Measurements from ENCODE around the gene FTO.

Gene FTO

DNA sequence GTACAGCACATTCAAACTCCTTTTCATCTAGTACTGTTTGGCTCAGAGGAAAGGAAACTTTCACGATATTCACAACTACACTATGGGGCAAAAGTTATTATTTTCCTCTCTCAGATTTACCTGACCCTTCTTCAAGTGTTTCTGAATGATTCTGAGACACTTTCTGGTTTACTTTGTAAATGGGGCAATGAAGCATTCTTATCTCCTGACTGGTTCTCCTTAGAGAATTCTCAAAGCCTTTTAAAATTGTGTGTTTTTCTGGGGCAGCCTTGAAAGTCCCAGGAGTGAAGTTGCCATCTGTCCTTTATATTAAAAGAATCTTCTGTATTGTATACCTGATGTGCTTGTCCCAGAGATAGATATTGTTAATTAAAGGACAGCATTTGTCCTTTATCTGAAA lies 264.9 kb downstream of the FTO start:
- no peak overlapping the region for H3K14ac ChIP-seq (ENCODE audit: low read length)
- no peak overlapping the region for H3K23ac ChIP-seq (ENCODE audit: low read depth, low read length, poor library complexity)
- no peak overlapping the region for H2BK5ac ChIP-seq (ENCODE audit: low read length)
- no peak overlapping the region for H2AK5ac ChIP-seq (ENCODE audit: low read depth, low read length)
- no peak overlapping the region for H2BK15ac ChIP-seq (ENCODE audit: low read length)
- no peak overlapping the region for H3K27ac ChIP-seq (replicated peaks; ENCODE audit: low read length)
- H3K4ac ChIP-seq (ENCODE audit: low read length), result no peak overlapping the region
- H2BK12ac ChIP-seq (ENCODE audit: low read length), result no peak overlapping the region
- WGBS, 2 donors (ENCODE audit: extremely low coverage in 2 of 2, insufficient read length in 2 of 2, insufficient replicate concordance in 1 of 2), result no CpG with 5 or more reads among the region's 1 CpG
- H3K9me3 ChIP-seq (replicated peaks in 1 of 2; ENCODE audit: control insufficient read depth in 2 of 2, insufficient read depth in 1 of 2, low read depth in 1 of 2, low read length in 2 of 2), result no peaks in the 10 kb centered on the region
- no peaks in the 10 kb centered on the region for H3K27me3 ChIP-seq (ENCODE audit: control insufficient read depth in 3 of 3, insufficient read depth in 3 of 3, low read depth in 1 of 3, low read length in 3 of 3)
- H4K8ac ChIP-seq (ENCODE audit: low read depth, low read length), result no peak overlapping the region
- no peak overlapping the region for H3K9ac ChIP-seq (ENCODE audit: low read depth, low read length, poor library complexity)
- H2AFZ ChIP-seq (ENCODE audit: low read length), result no peak overlapping the region
- no peak overlapping the region for H3K4me3 ChIP-seq (ENCODE audit: low read length in 2 of 2)
- H3K4me2 ChIP-seq (ENCODE audit: insufficient read depth, low read length, poor library complexity, severe bottlenecking), result no peak overlapping the region
- no peak overlapping the region for H4K91ac ChIP-seq (ENCODE audit: low read depth, low read length, poor library complexity)
- no peaks in the 10 kb centered on the region for H3K36me3 ChIP-seq (replicated peaks in 1 of 2; ENCODE audit: control insufficient read depth in 2 of 2, insufficient read depth in 2 of 2, low read length in 2 of 2)
- H3K4me1 ChIP-seq (ENCODE audit: control insufficient read depth in 2 of 2, insufficient read depth in 1 of 2, low read depth in 1 of 2, low read length in 2 of 2), result peaks cover 0 to 9% of the 10 kb centered on the region in 2 donors
- no peak for DNase-seq (ENCODE audit: low spot score)
- no peak overlapping the region for H2BK120ac ChIP-seq (ENCODE audit: low read depth, low read length)
- H3K79me1 ChIP-seq (ENCODE audit: low read depth, low read length), result no peaks in the 10 kb centered on the region
- no peak overlapping the region for H3K18ac ChIP-seq (ENCODE audit: low read length)

DNA sequence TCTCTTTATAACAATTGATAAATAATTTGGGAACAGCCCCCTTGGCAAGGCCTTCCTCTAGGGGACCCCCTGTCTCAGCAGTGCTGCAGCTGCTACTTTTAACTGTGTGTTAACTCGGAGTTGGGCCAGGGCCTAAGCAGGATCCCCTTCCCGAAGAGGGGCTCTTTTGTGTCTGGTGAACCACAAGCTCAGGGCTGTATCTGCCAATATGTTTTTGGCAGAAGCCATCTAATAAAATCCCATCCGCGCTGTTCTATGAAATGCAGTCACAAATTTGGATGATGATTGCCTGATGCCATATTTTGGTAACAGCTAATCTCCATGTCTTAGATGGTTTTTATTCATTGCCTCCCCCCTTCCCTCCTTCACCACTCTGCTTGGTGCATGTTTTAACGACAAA lies 267.7 kb downstream of the FTO start:
- Histone ChIP-seq H3K4me1 (ENCODE audit: control insufficient read depth in 2 of 2, insufficient read depth in 1 of 2, low read depth in 1 of 2, low read length in 2 of 2) (peaks cover 0 to 9% of the 10 kb centered on the region in 2 donors), H2BK12ac (ENCODE audit: low read length) (no peak overlapping the region), H3K9me3 (replicated peaks in 1 of 2; ENCODE audit: control insufficient read depth in 2 of 2, insufficient read depth in 1 of 2, low read depth in 1 of 2, low read length in 2 of 2) (no peaks in the 10 kb centered on the region), H3K36me3 (replicated peaks in 1 of 2; ENCODE audit: control insufficient read depth in 2 of 2, insufficient read depth in 2 of 2, low read length in 2 of 2) (no peaks in the 10 kb centered on the region), H3K27ac (replicated peaks; ENCODE audit: low read length) (no peak overlapping the region), H3K18ac (ENCODE audit: low read length) (no peak overlapping the region), H3K23ac (ENCODE audit: low read depth, low read length, poor library complexity) (no peak overlapping the region), H3K4me2 (ENCODE audit: insufficient read depth, low read length, poor library complexity, severe bottlenecking) (no peak overlapping the region), H2BK5ac (ENCODE audit: low read length) (no peak overlapping the region), H3K4me3 (ENCODE audit: low read length in 2 of 2) (no peak overlapping the region), H3K14ac (ENCODE audit: low read length) (no peak overlapping the region), H2AFZ (ENCODE audit: low read length) (no peak overlapping the region), H4K91ac (ENCODE audit: low read depth, low read length, poor library complexity) (no peak overlapping the region), H2BK120ac (ENCODE audit: low read depth, low read length) (no peak overlapping the region), H2BK15ac (ENCODE audit: low read length) (no peak overlapping the region), H3K4ac (ENCODE audit: low read length) (no peak overlapping the region), H3K27me3 (ENCODE audit: control insufficient read depth in 3 of 3, insufficient read depth in 3 of 3, low read depth in 1 of 3, low read length in 3 of 3) (no peaks in the 10 kb centered on the region), H3K79me1 (ENCODE audit: low read depth, low read length) (no peaks in the 10 kb centered on the region), H4K8ac (ENCODE audit: low read depth, low read length) (no peak overlapping the region), H2AK5ac (ENCODE audit: low read depth, low read length) (no peak overlapping the region), H3K9ac (ENCODE audit: low read depth, low read length, poor library complexity) (no peak overlapping the region)
- WGBS, 2 donors (ENCODE audit: extremely low coverage in 2 of 2, insufficient read length in 2 of 2, insufficient replicate concordance in 1 of 2), result no CpG with 5 or more reads among the region's 5 CpGs
- DNase-seq (ENCODE audit: low spot score), result no peak

DNA sequence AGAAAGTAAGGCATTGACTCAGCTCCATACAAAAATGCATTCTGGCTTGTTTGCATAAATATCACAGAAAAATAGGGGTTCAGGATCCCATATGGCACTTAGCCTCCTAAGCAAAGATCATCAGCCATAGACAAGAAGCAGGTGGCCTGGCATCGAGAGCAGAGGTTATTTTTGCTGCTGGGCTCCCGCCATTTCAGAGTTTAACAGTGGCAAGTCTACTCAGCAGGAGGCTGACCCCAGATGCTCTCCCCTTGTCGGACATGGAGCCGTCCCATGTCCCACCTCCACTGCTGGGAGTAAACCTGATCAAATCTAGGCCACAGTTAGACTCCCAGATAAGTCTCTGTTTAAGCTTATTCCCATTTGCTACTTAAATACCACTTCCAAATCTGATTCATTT lies 269.1 kb downstream of the FTO start:
- H2BK15ac ChIP-seq (ENCODE audit: low read length), result no peak overlapping the region
- no peaks in the 10 kb centered on the region for H3K36me3 ChIP-seq (replicated peaks in 1 of 2; ENCODE audit: control insufficient read depth in 2 of 2, insufficient read depth in 2 of 2, low read length in 2 of 2)
- no peak overlapping the region for H4K91ac ChIP-seq (ENCODE audit: low read depth, low read length, poor library complexity)
- no peaks in the 10 kb centered on the region for H3K27me3 ChIP-seq (ENCODE audit: control insufficient read depth in 3 of 3, insufficient read depth in 3 of 3, low read depth in 1 of 3, low read length in 3 of 3)
- no peak overlapping the region for H3K18ac ChIP-seq (ENCODE audit: low read length)
- WGBS, 2 donors (ENCODE audit: extremely low coverage in 2 of 2, insufficient read length in 2 of 2, insufficient replicate concordance in 1 of 2), result no CpG with 5 or more reads among the region's 4 CpGs
- H2AFZ ChIP-seq (ENCODE audit: low read length), result no peak overlapping the region
- no peak overlapping the region for H3K4ac ChIP-seq (ENCODE audit: low read length)
- no peak overlapping the region for H2BK5ac ChIP-seq (ENCODE audit: low read length)
- H3K14ac ChIP-seq (ENCODE audit: low read length), result no peak overlapping the region
- H3K27ac ChIP-seq (replicated peaks; ENCODE audit: low read length), result no peak overlapping the region
- H3K79me1 ChIP-seq (ENCODE audit: low read depth, low read length), result no peaks in the 10 kb centered on the region
- no peak overlapping the region for H2AK5ac ChIP-seq (ENCODE audit: low read depth, low read length)
- H3K23ac ChIP-seq (ENCODE audit: low read depth, low read length, poor library complexity), result no peak overlapping the region
- DNase-seq (ENCODE audit: low spot score), result no peak
- H2BK120ac ChIP-seq (ENCODE audit: low read depth, low read length), result no peak overlapping the region
- no peak overlapping the region for H2BK12ac ChIP-seq (ENCODE audit: low read length)
- no peaks in the 10 kb centered on the region for H3K9me3 ChIP-seq (replicated peaks in 1 of 2; ENCODE audit: control insufficient read depth in 2 of 2, insufficient read depth in 1 of 2, low read depth in 1 of 2, low read length in 2 of 2)
- H3K4me2 ChIP-seq (ENCODE audit: insufficient read depth, low read length, poor library complexity, severe bottlenecking), result no peak overlapping the region
- H3K9ac ChIP-seq (ENCODE audit: low read depth, low read length, poor library complexity), result no peak overlapping the region
- H3K4me1 ChIP-seq (ENCODE audit: control insufficient read depth in 2 of 2, insufficient read depth in 1 of 2, low read depth in 1 of 2, low read length in 2 of 2), result peaks cover 0 to 3% of the 10 kb centered on the region in 2 donors
- H3K4me3 ChIP-seq (ENCODE audit: low read length in 2 of 2), result no peak overlapping the region
- no peak overlapping the region for H4K8ac ChIP-seq (ENCODE audit: low read depth, low read length)

DNA sequence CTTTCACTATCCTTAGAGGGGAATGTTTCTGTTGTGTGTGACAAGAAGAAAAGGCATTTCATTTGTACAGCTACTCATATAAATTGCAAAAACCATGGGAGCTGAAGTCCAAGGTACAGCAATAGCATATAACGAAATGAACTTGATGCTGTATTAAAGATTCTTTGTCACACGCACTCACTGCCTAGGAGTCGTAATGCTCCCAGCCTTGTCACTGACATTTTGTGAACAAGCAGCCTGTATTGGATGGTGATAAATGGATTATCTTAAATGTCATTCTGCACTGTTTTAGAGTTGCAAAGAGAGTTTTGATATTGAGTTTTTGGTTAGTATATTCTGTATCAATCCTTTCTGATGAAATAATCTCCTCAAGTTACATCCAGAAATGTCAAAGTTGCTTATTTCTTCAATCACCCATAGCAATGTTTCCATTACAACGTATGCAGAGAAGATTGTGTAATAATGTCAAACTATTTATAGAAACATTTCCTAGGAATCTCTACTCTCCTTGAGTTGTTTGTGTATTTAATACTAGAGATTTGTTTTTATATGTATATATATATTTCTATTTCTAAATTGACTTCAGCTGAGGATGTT lies 270.6 kb downstream of the FTO start:
- no peak overlapping the region for H3K14ac ChIP-seq (ENCODE audit: low read length)
- H3K18ac ChIP-seq (ENCODE audit: low read length), result no peak overlapping the region
- no peak overlapping the region for H2AFZ ChIP-seq (ENCODE audit: low read length)
- no peak overlapping the region for H2BK120ac ChIP-seq (ENCODE audit: low read depth, low read length)
- H3K4ac ChIP-seq (ENCODE audit: low read length), result no peak overlapping the region
- no peak for DNase-seq (ENCODE audit: low spot score)
- no peaks in the 10 kb centered on the region for H3K79me1 ChIP-seq (ENCODE audit: low read depth, low read length)
- no peaks in the 10 kb centered on the region for H3K9me3 ChIP-seq (replicated peaks in 1 of 2; ENCODE audit: control insufficient read depth in 2 of 2, insufficient read depth in 1 of 2, low read depth in 1 of 2, low read length in 2 of 2)
- H3K4me2 ChIP-seq (ENCODE audit: insufficient read depth, low read length, poor library complexity, severe bottlenecking), result no peak overlapping the region
- H3K23ac ChIP-seq (ENCODE audit: low read depth, low read length, poor library complexity), result no peak overlapping the region
- WGBS, 2 donors (ENCODE audit: extremely low coverage in 2 of 2, insufficient read length in 2 of 2, insufficient replicate concordance in 1 of 2), result no CpG with 5 or more reads among the region's 4 CpGs
- no peak overlapping the region for H4K91ac ChIP-seq (ENCODE audit: low read depth, low read length, poor library complexity)
- no peak overlapping the region for H2AK5ac ChIP-seq (ENCODE audit: low read depth, low read length)
- H2BK5ac ChIP-seq (ENCODE audit: low read length), result no peak overlapping the region
- H2BK12ac ChIP-seq (ENCODE audit: low read length), result no peak overlapping the region
- H3K9ac ChIP-seq (ENCODE audit: low read depth, low read length, poor library complexity), result no peak overlapping the region
- no peak overlapping the region for H3K4me3 ChIP-seq (ENCODE audit: low read length in 2 of 2)
- H3K27me3 ChIP-seq (ENCODE audit: control insufficient read depth in 3 of 3, insufficient read depth in 3 of 3, low read depth in 1 of 3, low read length in 3 of 3), result no peaks in the 10 kb centered on the region
- no peak overlapping the region for H3K27ac ChIP-seq (replicated peaks; ENCODE audit: low read length)
- no peaks in the 10 kb centered on the region for H3K36me3 ChIP-seq (replicated peaks in 1 of 2; ENCODE audit: control insufficient read depth in 2 of 2, insufficient read depth in 2 of 2, low read length in 2 of 2)
- no peaks in the 10 kb centered on the region for H3K4me1 ChIP-seq (ENCODE audit: control insufficient read depth in 2 of 2, insufficient read depth in 1 of 2, low read depth in 1 of 2, low read length in 2 of 2)
- no peak overlapping the region for H4K8ac ChIP-seq (ENCODE audit: low read depth, low read length)
- no peak overlapping the region for H2BK15ac ChIP-seq (ENCODE audit: low read length)

Measured in neuronal stem cell (in vitro differentiated cells).